IMR-90 (cell line): ENCODE data around the gene ENAH. TPM values are rescaled to one million over a fixed set of nuclear protein-coding genes. Genes with fewer than 3 reads are reported as not detected.

Experiments used
- BHLHE40 ChIP-seq: fragments of 150-350 bp; IDR thresholded peaks from 2 replicates; pipeline ENCODE4 v1.6.1; 2016; ENCODE audit warnings: mild to moderate bottlenecking, low read depth, low read length
- CTCF ChIP-seq: conservative IDR thresholded peaks from 2 replicates; pipeline ENCODE4 v1.5.1; 2012; ENCODE audit warnings: mild to moderate bottlenecking, low read depth, low read length, improper control_type of control experiment
- polyA plus RNA-seq, 3 experiments: library from polyadenylated mRNA; depleted of rRNA; stranded (reverse); fragments of >200 nt; gene quantifications; 2 replicates each; pipeline ENCODE4 v1.2.3, GENCODE V29; 2012; ENCODE audit warnings: low replicate concordance in 1 of 3
- total RNA-seq: library from RNA; depleted of rRNA; stranded (reverse); fragments of >200 nt; gene quantifications from 2 replicates; pipeline ENCODE4 v1.2.3, GENCODE V29; 2012

Gene ENAH
- total and polyA plus RNA-seq, 2 of the 4 experiments (the other 2 are of a cell fraction): 61.3 to 86.9 TPM

GRCh38 chr1:225652729-225653462, at the start of gene ENAH (continued):
- TF ChIP-seq BHLHE40: no peak
- no peak for TF ChIP-seq CTCF
